SK-N-SH treated with all-trans-retinoic acid at 6 μM for 48 hours (cell line): Measurements from ENCODE around the gene F2.

Experiments used
- CREB5 ChIP-seq: fragments of 250-450 bp; sonication (Bioruptor Pico); IDR thresholded peaks from 2 replicates; pipeline ENCODE4 v1.5.1; 2020; ENCODE audit warnings: low read depth, mild to moderate bottlenecking, moderate library complexity
- OSR1 ChIP-seq: fragments of 250-450 bp; sonication (Bioruptor Pico); IDR thresholded peaks from 2 replicates; pipeline ENCODE4 v1.8.0; 2022; ENCODE audit warnings: moderate library complexity, mild to moderate bottlenecking, inconsistent platforms
- POU6F1 ChIP-seq: fragments of 250-450 bp; sonication (Bioruptor Pico); IDR thresholded peaks from 2 replicates; pipeline ENCODE4 v1.8.0; 2021; ENCODE audit warnings: low read depth, mild to moderate bottlenecking, moderate library complexity, borderline replicate concordance
- RARB ChIP-seq: fragments of 250-450 bp; sonication (Bioruptor Pico); IDR thresholded peaks from 2 replicates; pipeline ENCODE4 v1.8.0; 2021; ENCODE audit warnings: mild to moderate bottlenecking, moderate library complexity
- ZC3H10 ChIP-seq: fragments of 250-450 bp; sonication (Bioruptor Pico); IDR thresholded peaks from 2 replicates; pipeline ENCODE4 v1.5.1; 2021; ENCODE audit warnings: mild to moderate bottlenecking, moderate library complexity
- ZFP3 ChIP-seq: fragments of 250-450 bp; sonication (Bioruptor Pico); IDR thresholded peaks from 2 replicates; pipeline ENCODE4 v1.5.0; 2020; ENCODE audit warnings: mild to moderate bottlenecking, moderate library complexity
- ZNF565 ChIP-seq: fragments of 450-650 bp; formaldehyde crosslinking; conservative IDR thresholded peaks from 2 replicates; pipeline ENCODE4 v1.5.0; 2020; ENCODE audit warnings: low read depth, mild to moderate bottlenecking, moderate library complexity
- ZNF70 ChIP-seq: fragments of 450-650 bp; formaldehyde crosslinking; IDR thresholded peaks from 2 replicates; pipeline ENCODE4 v1.5.0; 2020; ENCODE audit warnings: mild to moderate bottlenecking, moderate library complexity

- no peak for TF ChIP-seq OSR1 (CRISPR knock-in tag)
- no peak for TF ChIP-seq ZC3H10
- TF ChIP-seq CREB5 (CRISPR knock-in tag), result no peak
- TF ChIP-seq POU6F1, result no peak
- TF ChIP-seq ZFP3 (CRISPR knock-in tag), result no peak
- TF ChIP-seq ZNF70, result no peak
- no peak for TF ChIP-seq RARB (CRISPR knock-in tag)
- TF ChIP-seq ZNF565 (CRISPR knock-in tag), result no peak
Measured at GRCh38 chr11:46686886-46687795, 31.9 kb upstream of the F2 start.
